ENCODE measurements around the gene GEMIN5. TPM values are rescaled to one million over a fixed set of nuclear protein-coding genes. Genes with fewer than 3 reads are reported as not detected.

The GEMIN5 gene
- total RNA-seq, 2 experiments from 2014 or later = 11.3 to 13.0 TPM

- H3K36me3 Mint-ChIP-seq (ENCODE audit: low read depth) = no peaks in the 10 kb centered on the region
- H3K27ac Mint-ChIP-seq = no peak within 1 kb of the TSS
- H3K27me3 Mint-ChIP-seq = no peaks in the 10 kb centered on the region
- ChIA-PET CTCF (no interaction called here), POLR2A (no interaction called here)
- H3K9me3 Mint-ChIP-seq = no peaks in the 10 kb centered on the region
- no peaks in the 10 kb centered on the region for H3K4me1 Mint-ChIP-seq
- H3K4me3 Mint-ChIP-seq = no peak within 1 kb of the TSS
- no peak for DNase-seq
These were observed 87.6 kb downstream of the GEMIN5 start, which contains the start of gene FAXDC2 for GRCh38 chr5:154850255-154851062. FAXDC2 (minus strand) TSS chr5:154850603; CDS start chr5:154838178, 12,425 bp downstream.

GRCh38 chr5:154849791-154850201, 88.2 kb downstream of the GEMIN5 start:
- no peak for DNase-seq
- CTCF ChIA-PET = no interaction called here
- Mint-ChIP-seq H3K9me3 (no peaks in the 10 kb centered on the region), H3K4me3 (no peak overlapping the region), H3K36me3 (ENCODE audit: low read depth) (no peaks in the 10 kb centered on the region), H3K27ac (no peak overlapping the region), H3K27me3 (no peaks in the 10 kb centered on the region), H3K4me1 (no peaks in the 10 kb centered on the region)
- POLR2A ChIA-PET = no interaction called here

GRCh38 chr5:154849264-154849785, 88.7 kb downstream of the GEMIN5 start:
- POLR2A ChIA-PET = no interaction called here

GRCh38 chr5:154844809-154845208, 93.2 kb downstream of the GEMIN5 start:
- ChIA-PET CTCF (interaction anchor here (0.9 kb wide), 1 partner anchor 655 kb away, joined by 3 read pairs; no protein-coding TSS in a partner anchor), POLR2A (interaction anchor here (3.4 kb wide), 1 partner anchor 15 kb away, joined by 8 read pairs; no protein-coding TSS in a partner anchor)
- no peaks in the 10 kb centered on the region for H3K27me3 Mint-ChIP-seq
- DNase-seq = no peak
- H3K4me3 Mint-ChIP-seq = no peak overlapping the region
- H3K27ac Mint-ChIP-seq = no peak overlapping the region
- no peaks in the 10 kb centered on the region for H3K36me3 Mint-ChIP-seq (ENCODE audit: low read depth)
- H3K4me1 Mint-ChIP-seq = no peaks in the 10 kb centered on the region
- H3K9me3 Mint-ChIP-seq = no peaks in the 10 kb centered on the region

More at GRCh38 chr5:154849264-154849785, 88.7 kb downstream of the GEMIN5 start:
- Mint-ChIP-seq H3K27ac (no peak overlapping the region), H3K27me3 (no peaks in the 10 kb centered on the region), H3K4me1 (no peaks in the 10 kb centered on the region), H3K4me3 (no peak overlapping the region), H3K9me3 (no peaks in the 10 kb centered on the region), H3K36me3 (ENCODE audit: low read depth) (no peaks in the 10 kb centered on the region)
- DNase-seq = no peak
- CTCF ChIA-PET = no interaction called here

GRCh38 chr5:154842689-154843530, 95.1 kb downstream of the GEMIN5 start:
- H3K27ac Mint-ChIP-seq = no peak overlapping the region
- no peaks in the 10 kb centered on the region for H3K9me3 Mint-ChIP-seq
- no peaks in the 10 kb centered on the region for H3K36me3 Mint-ChIP-seq (ENCODE audit: low read depth)
- ChIA-PET CTCF (interaction anchor here (1.1 kb wide), 1 partner anchor 8 kb away, joined by 3 read pairs; no protein-coding TSS in a partner anchor), POLR2A (interaction anchor here (3.4 kb wide), 1 partner anchor 13 kb away, joined by 8 read pairs; no protein-coding TSS in a partner anchor)
- no peak for DNase-seq
- H3K27me3 Mint-ChIP-seq = no peaks in the 10 kb centered on the region
- no peaks in the 10 kb centered on the region for H3K4me1 Mint-ChIP-seq
- H3K4me3 Mint-ChIP-seq = no peak overlapping the region

- Mint-ChIP-seq H3K27me3 (no peaks in the 10 kb centered on the region), H3K27ac (no peak overlapping the region), H3K36me3 (ENCODE audit: low read depth) (peaks cover 2% of the 10 kb centered on the region), H3K4me3 (no peak overlapping the region), H3K9me3 (no peaks in the 10 kb centered on the region), H3K4me1 (no peaks in the 10 kb centered on the region)
- no peak for DNase-seq
- ChIA-PET CTCF (interaction anchor here (0.5 kb wide), 1 partner anchor 15 kb away, joined by 3 read pairs; no protein-coding TSS in a partner anchor), POLR2A (no interaction called here)
These were observed 96.7 kb downstream of the GEMIN5 start for GRCh38 chr5:154841273-154841661.

GRCh38 chr5:154840435-154841272, 97.4 kb downstream of the GEMIN5 start:
- Mint-ChIP-seq H3K9me3 (no peaks in the 10 kb centered on the region), H3K27ac (no peak overlapping the region), H3K4me3 (no peak overlapping the region), H3K4me1 (no peaks in the 10 kb centered on the region), H3K27me3 (no peaks in the 10 kb centered on the region), H3K36me3 (ENCODE audit: low read depth) (peaks cover 2% of the 10 kb centered on the region)
- DNase-seq = no peak
- CTCF ChIA-PET = no interaction called here
- POLR2A ChIA-PET = no interaction called here

Other genes with a start within 250 kb of the GEMIN5 start
- gene LARP1, start 182.8 kb downstream of the GEMIN5 start, total RNA-seq = 100 to 1,000 TPM; 174 to 177 TPM
- gene FAXDC2, start 87.6 kb downstream of the GEMIN5 start, total RNA-seq = not detected
- gene CNOT8, start 79.6 kb downstream of the GEMIN5 start, total RNA-seq = 10 to 100 TPM; 86.2 to 94.5 TPM
- 10 to 100 TPM; 60.0 to 62.2 TPM for gene MRPL22, start 2.9 kb upstream of the GEMIN5 start, total RNA-seq
- not detected for gene KIF4B, start 75.5 kb upstream of the GEMIN5 start, total RNA-seq

Measured in activated CD4-positive, alpha-beta memory T cell treated with anti-CD3 and anti-CD28 coated beads, Interleukin-2, amount 10 ng/mL, durations not matched to agents 7 days and 5 days (primary cell).